Activated naive CD8-positive, alpha-beta T cell treated with anti-CD3 and anti-CD28 coated beads, Interleukin-2, amount 10 ng/mL, durations not matched to agents 7 days and 5 days (primary cell): ENCODE results near the gene SPAG6. TPM values are rescaled to one million over a fixed set of nuclear protein-coding genes. Genes with fewer than 3 reads are reported as not detected.
"Not testable (repeated sequence)": the region's sequence is repeated elsewhere in the genome, so short reads cannot be mapped to it uniquely, and the experiment has no call there.

Experiments
- ATAC-seq: fragments of 150-1000 bp; cut with Tn5 transposase; one replicate; pipeline ENCODE4 v1.10.0; 2021; ENCODE audit warnings: low read depth, moderate library complexity
- POLR2A ChIA-PET: fragments of 350-600 bp; sonication (Branson Sonifier 250); formaldehyde crosslinking; loops from one replicate; lab custom pipeline; 2021; ENCODE audit warnings: antibody characterized with exemption; lab: Charles Lee
- DNase-seq: peaks from one replicate; pipeline ENCODE4 v3.0.0; 2021
- H3K27ac Mint-ChIP-seq: one replicate; pipeline ENCODE4 v1.8.0; 2022; ENCODE audit warnings: mild to moderate bottlenecking, mixed read lengths
- H3K27me3 Mint-ChIP-seq: one replicate; pipeline ENCODE4 v1.8.0; 2022; ENCODE audit warnings: mild to moderate bottlenecking, moderate library complexity, mixed read lengths
- H3K36me3 Mint-ChIP-seq: one replicate; pipeline ENCODE4 v1.8.0; 2021; ENCODE audit warnings: mild to moderate bottlenecking, mixed read lengths
- H3K4me1 Mint-ChIP-seq: one replicate; pipeline ENCODE4 v1.8.0; 2021; ENCODE audit warnings: mixed read lengths
- H3K4me3 Mint-ChIP-seq: one replicate; pipeline ENCODE4 v1.8.0; 2022; ENCODE audit warnings: mild to moderate bottlenecking, moderate library complexity, mixed read lengths
- H3K9me3 Mint-ChIP-seq: one replicate; pipeline ENCODE4 v1.8.0; 2021; ENCODE audit warnings: mixed read lengths
- total RNA-seq, 2 experiments: library from RNA; stranded (reverse); gene quantifications; one replicate each; pipeline ENCODE4 v1.2.3, GENCODE V29; 2021

SPAG6 gene
- total RNA-seq, 2 experiments from 2014 or later: 0.67 to 0.77 TPM

DNA sequence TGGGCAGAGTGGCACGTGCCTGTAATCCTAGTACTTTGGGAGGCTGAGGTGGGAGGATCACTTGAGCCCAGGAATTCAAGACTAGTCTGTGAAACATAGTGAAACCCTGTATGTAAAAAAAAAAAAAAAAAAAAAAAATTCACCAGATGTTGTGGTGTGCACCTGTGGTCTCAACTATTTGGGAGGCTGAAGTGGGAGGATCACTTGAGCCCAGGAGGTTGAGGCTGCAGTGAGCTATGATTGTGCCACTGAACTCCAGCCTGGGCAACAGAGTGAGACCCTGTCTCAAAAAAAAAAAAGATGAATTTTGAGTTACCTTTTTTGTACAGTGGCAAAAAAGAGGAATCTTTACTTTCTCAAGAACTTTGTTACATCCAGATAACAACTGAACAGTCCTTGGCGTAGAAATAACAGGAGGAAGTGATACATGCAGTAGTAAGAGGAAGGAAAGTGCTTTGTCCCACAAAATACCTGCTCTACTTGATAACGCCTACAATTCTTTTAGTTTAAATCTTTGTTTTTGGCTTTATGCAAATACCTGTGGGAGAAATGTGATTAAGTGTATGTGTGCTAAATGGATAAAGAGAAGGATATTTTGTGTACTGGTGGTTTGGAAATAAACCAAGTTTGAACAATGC is 29.3 kb downstream of the SPAG6 start:
- H3K4me3 Mint-ChIP-seq: no peak overlapping the region
- no peaks in the 10 kb centered on the region for H3K9me3 Mint-ChIP-seq
- ATAC-seq (no peak), DNase-seq (no peak)
- peaks cover 7% of the 10 kb centered on the region for H3K27me3 Mint-ChIP-seq
- H3K36me3 Mint-ChIP-seq: peaks cover under 1% of the 10 kb centered on the region
- POLR2A ChIA-PET: no interaction called here
- H3K4me1 Mint-ChIP-seq: peaks cover 13% of the 10 kb centered on the region
- H3K27ac Mint-ChIP-seq: no peak overlapping the region

DNA sequence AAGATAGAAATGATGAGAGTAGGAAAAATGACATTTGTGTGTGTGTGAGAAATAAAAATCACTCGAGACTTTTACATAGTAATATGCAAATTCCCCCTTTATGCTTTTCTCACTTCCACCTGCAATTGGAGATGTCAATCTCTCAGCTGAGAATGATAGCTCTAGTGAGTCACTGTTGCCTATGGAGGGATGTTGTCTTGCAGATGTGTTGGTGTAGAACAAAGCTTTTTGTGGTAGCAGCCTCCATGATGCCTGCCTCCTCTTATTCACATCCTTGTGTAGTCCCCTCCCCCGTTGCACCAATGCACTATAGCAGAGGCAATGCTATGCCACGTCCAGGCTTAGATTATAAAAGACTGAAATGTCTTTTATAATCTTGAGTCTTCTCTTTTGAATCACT is 33.8 kb downstream of the SPAG6 start:
- no peak overlapping the region for H3K27ac Mint-ChIP-seq
- no peaks in the 10 kb centered on the region for H3K36me3 Mint-ChIP-seq
- no peaks in the 10 kb centered on the region for H3K9me3 Mint-ChIP-seq
- peaks cover 12% of the 10 kb centered on the region for H3K4me1 Mint-ChIP-seq
- peak; percentile 75 for ATAC-seq
- peaks cover 3% of the 10 kb centered on the region for H3K27me3 Mint-ChIP-seq
- no peak overlapping the region for H3K4me3 Mint-ChIP-seq
- POLR2A ChIA-PET: no interaction called here
- no peak for DNase-seq

DNA sequence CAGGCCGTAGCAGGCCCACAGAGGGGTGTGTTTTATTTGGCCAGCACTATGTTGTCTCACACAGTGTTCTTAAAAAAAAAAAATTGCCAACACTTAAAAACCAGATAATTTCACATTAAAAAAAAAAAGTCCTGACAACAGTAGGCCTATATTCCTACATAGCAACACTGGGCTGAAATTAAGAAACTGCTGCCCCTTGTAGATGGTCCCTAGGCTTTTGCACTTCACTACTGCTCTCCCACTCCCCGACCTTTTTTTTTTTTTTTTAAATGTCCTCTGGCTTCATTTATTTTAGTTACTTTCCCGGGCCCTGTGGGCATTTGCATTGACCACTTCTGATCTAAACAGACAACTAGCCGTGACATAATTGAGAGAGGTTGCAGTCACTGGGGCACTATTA is 36.0 kb downstream of the SPAG6 start:
- Mint-ChIP-seq H3K27me3 (no peaks in the 10 kb centered on the region), H3K36me3 (no peaks in the 10 kb centered on the region), H3K4me1 (peaks cover 12% of the 10 kb centered on the region), H3K4me3 (no peak overlapping the region), H3K9me3 (no peaks in the 10 kb centered on the region), H3K27ac (no peak overlapping the region)
- ATAC-seq: no peak
- DNase-seq: no peak
- POLR2A ChIA-PET: no interaction called here

DNA sequence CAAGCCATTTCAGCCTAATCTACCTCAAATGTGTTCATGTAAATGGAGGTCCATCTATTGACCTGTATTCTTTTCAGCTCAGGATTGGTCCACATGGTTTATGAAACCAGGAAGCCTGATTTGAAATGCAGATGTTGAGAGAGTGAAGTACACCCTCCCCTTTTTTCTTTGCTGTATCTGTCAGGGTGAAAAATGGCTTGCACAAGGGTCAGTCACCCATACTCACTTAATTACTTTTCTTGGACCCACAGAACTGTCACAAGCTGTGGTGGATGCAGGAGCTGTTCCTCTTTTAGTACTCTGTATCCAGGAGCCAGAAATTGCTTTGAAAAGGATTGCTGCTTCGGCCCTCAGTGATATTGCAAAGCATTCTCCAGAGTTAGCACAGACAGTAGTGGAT is 41.2 kb downstream of the SPAG6 start:
- no peak overlapping the region for H3K4me3 Mint-ChIP-seq
- DNase-seq (no peak), ATAC-seq (no peak)
- H3K9me3 Mint-ChIP-seq: no peaks in the 10 kb centered on the region
- H3K27me3 Mint-ChIP-seq: peaks cover 2% of the 10 kb centered on the region
- POLR2A ChIA-PET: interaction anchor here (0.6 kb wide), 1 partner anchor 65 kb away, joined by 3 read pairs; no protein-coding TSS in a partner anchor
- H3K36me3 Mint-ChIP-seq: no peaks in the 10 kb centered on the region
- H3K27ac Mint-ChIP-seq: no peak overlapping the region
- H3K4me1 Mint-ChIP-seq: peaks cover 4% of the 10 kb centered on the region

DNA sequence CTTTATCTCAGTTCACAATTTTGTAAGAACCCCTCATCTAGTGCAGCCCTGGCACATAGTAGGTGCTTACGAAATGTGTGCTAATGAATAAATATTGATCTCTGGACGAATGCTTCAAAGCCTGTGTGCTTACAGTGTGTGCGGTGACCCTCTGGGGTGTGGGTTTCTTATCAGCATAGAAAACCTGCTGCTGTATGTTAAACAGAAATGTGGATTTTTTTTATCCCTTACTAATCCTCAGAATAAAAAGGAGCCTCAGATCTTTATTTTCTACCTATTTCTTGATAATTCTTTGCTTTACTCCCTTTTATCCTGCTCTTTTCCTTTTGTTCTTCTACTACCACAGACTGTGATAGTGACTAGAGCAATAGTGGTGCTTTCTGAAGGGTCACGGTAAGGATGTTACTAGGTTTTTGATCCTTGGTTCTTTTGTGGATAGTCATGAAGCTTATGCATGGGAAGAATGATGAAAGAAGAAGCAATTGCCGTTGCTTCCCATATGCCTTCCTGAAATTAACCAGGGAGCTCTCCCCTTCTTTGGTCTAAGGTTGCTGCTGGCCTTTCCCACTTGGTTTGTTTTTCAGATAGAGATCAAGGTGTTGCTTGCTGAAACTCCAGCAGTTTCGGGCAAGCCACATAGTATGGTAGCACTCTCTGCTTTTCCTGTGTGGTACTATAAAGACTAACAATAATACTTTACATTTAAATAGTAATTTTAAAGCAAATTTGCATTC is 44.7 kb downstream of the SPAG6 start:
- no peaks in the 10 kb centered on the region for H3K9me3 Mint-ChIP-seq
- no peak overlapping the region for H3K4me3 Mint-ChIP-seq
- H3K4me1 Mint-ChIP-seq: peaks cover 3% of the 10 kb centered on the region
- DNase-seq (no peak), ATAC-seq (no peak)
- POLR2A ChIA-PET: no interaction called here
- peaks cover 12% of the 10 kb centered on the region for H3K27me3 Mint-ChIP-seq
- H3K36me3 Mint-ChIP-seq: peaks cover 2% of the 10 kb centered on the region
- H3K27ac Mint-ChIP-seq: no peak overlapping the region

DNA sequence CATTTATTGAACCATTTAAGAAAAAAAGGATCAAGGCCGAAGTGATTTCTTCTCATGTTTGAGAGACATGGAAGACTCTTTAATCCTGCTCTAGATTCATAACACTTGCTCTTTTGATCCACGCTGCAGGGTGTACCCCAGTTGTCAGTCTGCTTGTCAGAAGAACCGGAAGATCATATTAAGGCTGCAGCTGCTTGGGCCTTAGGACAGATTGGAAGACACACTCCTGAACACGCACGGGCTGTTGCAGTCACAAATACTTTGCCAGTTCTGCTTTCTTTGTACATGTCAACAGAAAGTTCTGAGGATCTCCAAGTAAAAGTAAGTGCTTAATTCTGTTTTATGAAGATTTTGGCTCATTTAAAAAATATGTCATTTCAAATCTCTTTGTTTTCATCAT is 46.3 kb downstream of the SPAG6 start:
- H3K4me1 Mint-ChIP-seq: peaks cover 3% of the 10 kb centered on the region
- H3K36me3 Mint-ChIP-seq: peaks cover 2% of the 10 kb centered on the region
- no peak for DNase-seq
- no peak overlapping the region for H3K4me3 Mint-ChIP-seq
- no peak for ATAC-seq
- H3K9me3 Mint-ChIP-seq: no peaks in the 10 kb centered on the region
- H3K27ac Mint-ChIP-seq: no peak overlapping the region
- POLR2A ChIA-PET: no interaction called here
- peaks cover 12% of the 10 kb centered on the region for H3K27me3 Mint-ChIP-seq

DNA sequence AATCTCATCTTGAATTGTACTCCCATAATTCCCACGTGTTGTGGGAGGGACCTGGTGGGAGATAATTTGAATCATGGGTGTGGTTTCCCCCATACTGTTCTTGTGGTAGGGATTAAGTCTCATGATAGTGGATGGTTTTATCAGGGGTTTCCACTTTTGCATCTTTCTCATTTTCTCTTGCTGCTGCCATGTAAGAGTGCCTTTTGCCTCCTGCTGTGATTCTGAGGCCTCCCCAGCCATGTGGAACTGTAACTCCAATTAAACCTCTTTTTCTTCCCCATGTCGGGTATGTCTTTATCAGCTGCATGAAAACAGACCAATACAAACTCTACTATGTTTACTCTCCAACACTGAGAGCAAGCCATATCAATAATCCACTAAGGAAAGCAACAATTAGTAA is 50.9 kb downstream of the SPAG6 start:
- ATAC-seq, POLR2A ChIA-PET, H3K9me3 Mint-ChIP-seq: not testable (repeated sequence)

DNA sequence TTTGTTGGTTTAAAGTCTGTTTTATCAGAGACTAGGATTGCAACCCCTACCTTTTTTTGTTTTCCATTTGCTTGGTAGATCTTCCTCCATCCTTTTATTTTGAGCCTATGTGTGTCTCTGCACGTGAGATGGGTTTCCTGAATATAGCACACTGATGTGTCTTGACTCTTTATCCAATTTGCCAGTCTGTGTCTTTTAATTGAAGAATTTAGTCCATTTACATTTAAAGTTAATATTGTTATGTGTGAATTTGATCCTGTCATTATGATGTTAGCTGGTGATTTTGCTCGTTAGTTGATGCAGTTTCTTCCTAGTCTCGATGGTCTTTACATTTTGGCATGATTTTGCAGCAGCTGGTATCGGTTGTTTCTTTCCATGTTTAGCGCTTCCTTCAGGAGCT is 61.6 kb downstream of the SPAG6 start:
- H3K9me3 Mint-ChIP-seq, H3K4me1 Mint-ChIP-seq, DNase-seq, POLR2A ChIA-PET, H3K4me3 Mint-ChIP-seq, H3K36me3 Mint-ChIP-seq, ATAC-seq, H3K27ac Mint-ChIP-seq: not testable (repeated sequence)
- peaks cover 18% of the 10 kb centered on the region for H3K27me3 Mint-ChIP-seq

More for the DNA sequence above, 50.9 kb downstream of the SPAG6 start:
- H3K4me1 Mint-ChIP-seq, H3K27ac Mint-ChIP-seq, DNase-seq, H3K4me3 Mint-ChIP-seq, H3K36me3 Mint-ChIP-seq: not testable (repeated sequence)
- peaks cover 17% of the 10 kb centered on the region for H3K27me3 Mint-ChIP-seq

DNA sequence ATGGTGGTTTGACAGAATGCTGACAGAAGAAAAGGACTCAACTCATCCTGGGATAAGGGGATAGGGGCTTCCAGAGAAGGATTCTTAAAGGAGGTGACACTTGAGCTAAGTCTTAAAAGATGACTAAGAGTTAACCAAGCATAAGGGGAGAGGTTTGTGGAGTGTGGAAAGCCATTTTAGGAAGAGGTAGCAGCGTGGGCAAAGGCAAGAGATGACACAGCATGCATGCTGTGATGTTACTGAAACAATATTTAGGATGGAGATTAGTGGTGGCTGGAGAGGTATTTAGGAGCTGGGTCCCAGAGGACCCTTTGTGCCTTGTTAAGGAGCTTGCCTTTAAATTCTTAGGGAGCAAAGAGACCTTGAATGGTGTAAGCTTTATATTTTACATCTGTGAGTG is 65.1 kb downstream of the SPAG6 start:
- H3K4me3 Mint-ChIP-seq: no peak overlapping the region
- POLR2A ChIA-PET: no interaction called here
- no peak overlapping the region for H3K27ac Mint-ChIP-seq
- no peaks in the 10 kb centered on the region for H3K4me1 Mint-ChIP-seq
- peaks cover 5% of the 10 kb centered on the region for H3K9me3 Mint-ChIP-seq
- DNase-seq: no peak
- ATAC-seq: no peak
- H3K36me3 Mint-ChIP-seq: peaks cover 2% of the 10 kb centered on the region
- peaks cover 17% of the 10 kb centered on the region for H3K27me3 Mint-ChIP-seq

DNA sequence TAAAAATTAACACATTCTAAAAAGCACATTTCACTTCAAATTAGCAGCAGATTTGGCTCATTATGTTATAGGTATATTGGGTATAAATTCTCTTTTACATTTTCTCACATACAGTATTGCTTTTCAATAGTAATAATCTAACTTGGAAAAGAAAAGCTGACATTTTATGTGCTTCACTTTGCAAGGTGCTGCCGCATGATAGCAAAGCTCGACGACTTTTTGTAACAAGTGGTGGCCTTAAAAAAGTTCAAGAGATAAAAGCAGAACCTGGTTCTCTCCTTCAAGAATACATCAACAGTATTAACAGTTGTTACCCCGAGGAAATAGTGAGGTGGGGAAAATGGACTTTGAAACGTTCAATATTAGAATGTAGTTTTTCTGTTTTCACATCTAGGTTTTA is 65.5 kb downstream of the SPAG6 start:
- no peak overlapping the region for H3K4me3 Mint-ChIP-seq
- H3K9me3 Mint-ChIP-seq: peaks cover 5% of the 10 kb centered on the region
- no peak for ATAC-seq
- H3K4me1 Mint-ChIP-seq: no peaks in the 10 kb centered on the region
- DNase-seq: no peak
- POLR2A ChIA-PET: no interaction called here
- H3K27me3 Mint-ChIP-seq: peaks cover 15% of the 10 kb centered on the region
- H3K36me3 Mint-ChIP-seq: peaks cover 2% of the 10 kb centered on the region
- H3K27ac Mint-ChIP-seq: no peak overlapping the region

DNA sequence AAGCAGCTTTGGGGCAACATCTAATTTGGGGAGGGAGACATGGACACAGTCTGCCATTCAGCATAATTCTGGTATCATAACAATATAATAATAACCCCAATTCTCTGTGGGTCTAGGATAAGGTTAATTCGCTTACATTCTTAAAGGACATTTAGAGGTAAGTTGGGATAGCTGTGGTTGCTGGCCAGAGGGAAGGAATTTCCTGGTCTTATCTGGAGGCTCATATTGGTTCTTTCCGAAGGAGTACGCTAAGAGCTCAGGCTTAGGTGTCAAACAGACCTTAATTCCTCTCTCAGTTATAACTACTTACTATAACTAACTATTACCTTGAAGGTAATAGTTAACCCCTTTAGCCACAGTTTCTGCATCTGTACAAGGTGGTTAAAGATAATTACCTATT is 68.8 kb downstream of the SPAG6 start:
- peaks cover 2% of the 10 kb centered on the region for H3K36me3 Mint-ChIP-seq
- no peaks in the 10 kb centered on the region for H3K4me1 Mint-ChIP-seq
- DNase-seq (no peak), ATAC-seq (no peak)
- H3K27ac Mint-ChIP-seq: no peak overlapping the region
- peaks cover 15% of the 10 kb centered on the region for H3K27me3 Mint-ChIP-seq
- peaks cover 1% of the 10 kb centered on the region for H3K9me3 Mint-ChIP-seq
- H3K4me3 Mint-ChIP-seq: no peak overlapping the region
- POLR2A ChIA-PET: no interaction called here

DNA sequence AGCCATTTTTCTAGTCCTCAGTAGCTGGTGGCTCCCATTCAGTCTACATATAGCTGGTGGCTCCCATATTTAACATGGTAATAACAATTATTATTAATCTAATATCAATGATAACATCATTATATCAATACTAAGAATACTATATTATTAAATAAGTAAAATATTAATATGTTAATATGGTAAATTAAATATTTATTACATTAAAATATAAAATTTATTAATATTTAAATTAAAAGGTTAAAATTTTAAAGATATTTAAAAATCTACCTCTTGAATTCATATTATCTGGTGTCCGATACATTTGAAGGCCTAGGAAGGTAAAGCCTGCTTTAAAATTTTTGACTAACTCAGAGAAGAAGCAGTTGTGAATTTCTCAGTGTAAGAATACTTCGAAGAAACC is 69.8 kb downstream of the SPAG6 start:
- POLR2A ChIA-PET: no interaction called here
- DNase-seq: no peak
- H3K4me1 Mint-ChIP-seq: no peaks in the 10 kb centered on the region

DNA sequence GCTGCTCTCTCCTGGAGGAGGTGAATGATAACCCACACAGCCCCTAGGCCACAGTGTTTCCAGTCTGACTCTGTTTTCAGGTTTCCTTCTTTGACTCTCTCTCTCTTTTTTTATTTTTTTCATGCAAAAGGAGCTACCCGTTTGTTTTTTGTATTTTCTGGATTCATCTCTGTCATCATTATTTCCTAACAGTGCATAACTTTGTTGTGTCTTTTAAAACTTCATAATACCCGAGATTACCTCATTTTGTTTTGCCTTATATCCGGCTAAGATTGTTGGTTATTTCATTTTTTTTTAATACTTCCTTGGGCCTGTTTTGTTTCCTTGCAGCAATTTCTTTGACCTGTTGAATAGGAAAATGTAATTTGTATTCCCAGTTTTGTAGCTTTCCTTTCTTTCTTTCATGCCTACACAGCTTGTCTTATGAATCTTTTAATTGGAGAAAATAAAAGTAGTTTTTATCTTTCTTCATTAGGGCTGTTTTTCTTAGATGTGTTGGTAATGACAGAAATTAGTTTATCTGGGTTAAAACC is 72.5 kb downstream of the SPAG6 start:
- POLR2A ChIA-PET: no interaction called here
- H3K9me3 Mint-ChIP-seq: no peaks in the 10 kb centered on the region
- H3K36me3 Mint-ChIP-seq: no peaks in the 10 kb centered on the region

More for the DNA sequence above, 69.8 kb downstream of the SPAG6 start:
- ATAC-seq: no peak
- no peaks in the 10 kb centered on the region for H3K36me3 Mint-ChIP-seq
- no peak overlapping the region for H3K27ac Mint-ChIP-seq
- H3K27me3 Mint-ChIP-seq: peaks cover 7% of the 10 kb centered on the region
- H3K4me3 Mint-ChIP-seq: no peak overlapping the region
- no peaks in the 10 kb centered on the region for H3K9me3 Mint-ChIP-seq

More for the DNA sequence above, 72.5 kb downstream of the SPAG6 start:
- DNase-seq (no peak), ATAC-seq (no peak)
- H3K4me3 Mint-ChIP-seq: no peak overlapping the region
- no peak overlapping the region for H3K27ac Mint-ChIP-seq
- peaks cover 2% of the 10 kb centered on the region for H3K27me3 Mint-ChIP-seq
- no peaks in the 10 kb centered on the region for H3K4me1 Mint-ChIP-seq
